Left renal pelvis (tissue), 4 donors: ENCODE measurements around the gene ATP6V0C. TPM values are rescaled to one million over a fixed set of nuclear protein-coding genes. Genes with fewer than 3 reads are reported as not detected.

Source experiments
- DNase-seq, 4 donors: peaks; one replicate each; pipeline ENCODE4 v3.0.0-alpha.2; 2013; ENCODE audit warnings: low read depth in 4 of 4, low spot score in 3 of 4
- polyA plus RNA-seq, 4 donors: library from polyadenylated mRNA; unstranded; fragments of 120-200 nt; gene quantifications; one replicate each; pipeline ENCODE4 v1.2.1, GENCODE V29; 2013; ENCODE audit not compliant: insufficient read length in 4 of 4

ATP6V0C gene
- polyA plus RNA-seq, 4 donors, result 127 to 274 (median 170) TPM

GRCh38 chr16:2507052-2507659, 6.6 kb upstream of the ATP6V0C start:
- no peak for DNase-seq

DNA sequence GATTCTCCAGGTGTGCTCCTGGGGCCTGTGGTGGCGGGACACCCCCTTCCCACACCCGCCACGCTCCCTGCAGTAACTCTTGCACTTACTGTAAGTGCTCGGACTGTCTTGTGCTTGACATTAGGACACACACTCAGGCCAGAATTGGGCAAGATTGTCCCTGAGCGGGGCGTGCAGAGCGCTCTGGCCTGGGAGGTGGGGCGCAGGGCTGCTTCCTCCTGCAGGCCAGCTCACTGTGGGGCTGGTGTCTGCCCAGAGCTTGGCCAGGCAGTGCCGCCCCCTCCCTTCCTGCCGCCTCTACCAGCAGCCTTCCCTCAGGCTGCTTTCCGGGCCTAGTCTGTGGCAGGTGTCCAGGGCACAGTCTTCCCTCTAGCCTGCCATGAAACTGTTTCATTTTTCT, 6.1 kb upstream of the ATP6V0C start:
- no peak for DNase-seq

- DNase-seq, result no peak
Observed at GRCh38 chr16:2508722-2509400, 4.9 kb upstream of the ATP6V0C start.

- no peak for DNase-seq
Observed at GRCh38 chr16:2511128-2511800, 2.5 kb upstream of the ATP6V0C start.

DNA sequence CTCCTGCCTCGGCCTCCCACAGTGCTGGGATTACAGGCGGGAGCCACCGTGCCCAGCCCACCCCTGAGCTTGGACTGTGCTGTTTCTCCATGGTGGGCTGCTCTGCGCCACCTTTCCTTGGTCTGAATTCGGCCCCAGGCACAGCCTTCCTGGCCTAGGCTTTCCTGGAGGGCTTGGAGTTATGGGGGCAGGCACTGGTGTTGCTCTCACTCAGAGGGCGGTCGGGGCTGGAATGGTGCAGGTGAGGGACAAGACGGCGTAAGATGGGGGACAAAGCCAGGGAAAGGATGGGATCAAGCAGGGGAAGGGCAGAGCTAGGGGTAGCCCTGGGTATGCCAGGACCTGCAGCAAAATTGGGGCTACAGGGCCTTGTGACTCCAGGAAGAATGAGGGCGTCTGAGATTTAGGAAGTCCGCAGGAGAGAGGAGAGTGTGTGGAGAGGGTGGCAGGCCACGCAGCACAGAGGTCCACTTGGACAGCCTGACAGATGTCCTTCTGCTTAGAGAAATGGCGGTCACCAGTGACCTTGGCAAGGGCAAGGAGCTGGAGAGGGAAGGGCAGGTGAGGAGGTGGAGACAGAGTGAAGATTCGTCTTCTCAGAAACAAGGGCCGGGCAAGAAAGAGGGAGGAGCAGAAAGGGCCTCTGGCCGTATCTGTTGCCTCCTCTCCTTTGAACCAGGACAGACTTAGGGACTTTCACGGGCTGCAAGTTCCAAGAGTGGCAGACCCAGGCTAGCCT, 1.6 kb upstream of the ATP6V0C start:
- DNase-seq, result no peak

GRCh38 chr16:2512735-2513404, 882 bp upstream of the ATP6V0C start:
- DNase-seq, result no peak

DNA sequence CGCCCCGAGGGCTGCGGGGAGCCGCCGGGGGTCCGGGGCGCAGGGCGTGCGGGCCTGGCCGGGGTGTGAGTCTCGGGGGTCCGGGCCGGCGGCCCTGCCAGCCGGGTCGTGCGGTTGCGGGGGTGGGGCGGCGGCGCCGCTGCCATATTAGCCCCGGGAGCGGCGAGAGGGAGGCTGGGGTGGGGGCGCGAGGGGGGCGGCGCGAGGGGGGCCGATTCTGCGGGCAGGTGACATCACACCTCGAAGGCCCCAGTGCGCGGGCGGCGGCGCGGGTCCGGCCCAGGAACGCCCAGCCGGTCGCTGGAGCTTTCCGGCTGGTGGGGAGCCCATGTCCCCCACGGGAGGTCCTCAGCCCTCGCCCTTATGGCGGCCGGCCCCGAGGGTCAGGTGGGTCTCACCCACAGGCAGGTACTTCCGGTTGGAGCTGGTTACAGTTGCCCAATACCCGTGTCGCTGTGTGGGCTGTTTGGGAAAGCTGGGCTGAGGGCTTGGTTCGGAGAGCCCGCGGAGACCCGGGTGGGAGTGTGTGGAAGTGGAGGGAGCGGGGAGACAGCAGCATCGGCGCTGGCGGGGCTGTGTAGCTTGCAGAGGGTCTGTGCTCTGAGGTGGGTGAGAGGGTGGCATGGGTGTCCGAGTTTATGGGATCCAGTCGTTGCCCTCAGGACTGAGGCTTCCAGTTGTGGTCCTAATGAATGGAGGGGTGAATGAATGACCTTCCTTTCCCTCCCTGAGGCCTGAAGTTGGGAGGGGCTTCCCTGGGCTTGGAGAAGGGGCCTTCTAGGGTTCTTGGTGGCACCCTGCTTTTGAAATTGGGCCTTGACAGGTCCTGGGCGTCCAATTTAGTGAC, 804 bp downstream of the ATP6V0C start:
- DNase-seq, result no peak

DNA sequence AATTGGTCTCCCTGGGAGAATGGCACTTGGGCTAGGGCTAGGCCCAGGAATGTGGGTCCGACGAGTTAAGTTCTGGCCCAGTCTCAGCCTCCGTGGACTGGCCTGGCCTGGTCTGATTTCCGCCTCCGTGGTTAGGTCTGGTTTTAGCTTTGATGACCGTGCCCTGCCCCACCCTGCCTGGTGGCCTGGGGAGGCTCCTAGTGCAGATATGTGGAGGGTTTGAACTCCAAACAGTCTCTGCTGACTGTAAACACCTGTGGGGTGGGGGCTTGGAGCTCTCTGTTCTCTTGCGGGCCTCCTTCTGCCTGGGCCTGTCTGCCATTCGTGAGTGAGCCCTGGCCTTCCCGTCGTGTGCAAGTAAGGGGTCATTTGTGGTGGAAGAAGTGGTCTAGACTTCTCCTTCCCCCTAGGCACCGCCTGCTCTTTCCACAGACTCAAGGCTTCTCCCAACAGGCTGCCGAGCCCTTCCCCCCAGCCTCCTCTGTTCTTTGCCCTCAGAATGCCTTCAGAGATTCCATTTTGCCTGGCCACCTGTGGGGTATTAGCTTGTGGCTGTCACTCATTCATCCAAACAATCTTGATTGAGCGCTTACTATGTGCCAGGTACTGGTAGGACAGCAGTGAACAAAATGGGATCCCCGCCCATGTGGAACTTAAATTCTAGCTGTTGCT, 1.6 kb downstream of the ATP6V0C start:
- no peak for DNase-seq

DNA sequence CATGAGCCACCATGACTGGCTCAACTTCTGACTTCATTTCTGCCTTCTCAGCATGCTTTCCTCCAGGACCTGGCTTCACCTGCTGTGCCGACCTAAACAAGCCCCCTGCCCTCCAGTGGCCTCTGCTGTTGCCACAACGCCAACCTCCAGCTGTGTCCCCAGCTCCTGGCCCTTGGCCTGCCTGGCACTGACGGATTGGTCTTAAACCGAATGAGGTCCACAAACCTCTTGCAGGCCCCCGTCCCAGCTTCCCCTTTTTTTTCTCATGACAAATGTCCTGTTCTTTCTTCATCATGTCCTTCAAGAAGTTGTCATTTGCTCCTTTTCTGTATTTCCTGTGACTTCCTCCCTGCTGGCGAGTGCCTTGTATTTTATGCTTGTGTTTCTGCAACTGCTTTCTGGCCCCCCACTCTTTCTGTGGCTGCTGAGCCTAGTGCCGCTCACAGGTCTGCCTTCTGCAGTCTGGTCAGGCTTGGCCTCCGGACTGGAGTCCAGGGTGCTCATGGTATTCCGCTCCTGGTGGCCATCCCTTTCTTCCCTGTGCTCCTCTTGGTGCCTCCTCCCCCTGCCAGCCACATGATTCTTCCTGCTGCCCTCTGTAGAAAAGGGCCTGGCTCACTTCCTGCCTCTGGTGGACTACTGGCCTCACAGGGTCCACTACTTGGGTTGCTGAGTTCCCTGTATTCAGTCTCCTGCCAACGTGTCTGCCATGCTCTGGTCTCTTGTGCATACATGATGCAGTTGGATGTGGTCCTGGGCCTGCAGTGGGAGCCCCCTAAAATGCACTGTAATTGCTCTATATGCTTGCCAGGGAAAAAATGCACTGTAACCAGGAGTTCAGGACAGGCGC, 2.9 kb downstream of the ATP6V0C start:
- DNase-seq, result no peak

DNA sequence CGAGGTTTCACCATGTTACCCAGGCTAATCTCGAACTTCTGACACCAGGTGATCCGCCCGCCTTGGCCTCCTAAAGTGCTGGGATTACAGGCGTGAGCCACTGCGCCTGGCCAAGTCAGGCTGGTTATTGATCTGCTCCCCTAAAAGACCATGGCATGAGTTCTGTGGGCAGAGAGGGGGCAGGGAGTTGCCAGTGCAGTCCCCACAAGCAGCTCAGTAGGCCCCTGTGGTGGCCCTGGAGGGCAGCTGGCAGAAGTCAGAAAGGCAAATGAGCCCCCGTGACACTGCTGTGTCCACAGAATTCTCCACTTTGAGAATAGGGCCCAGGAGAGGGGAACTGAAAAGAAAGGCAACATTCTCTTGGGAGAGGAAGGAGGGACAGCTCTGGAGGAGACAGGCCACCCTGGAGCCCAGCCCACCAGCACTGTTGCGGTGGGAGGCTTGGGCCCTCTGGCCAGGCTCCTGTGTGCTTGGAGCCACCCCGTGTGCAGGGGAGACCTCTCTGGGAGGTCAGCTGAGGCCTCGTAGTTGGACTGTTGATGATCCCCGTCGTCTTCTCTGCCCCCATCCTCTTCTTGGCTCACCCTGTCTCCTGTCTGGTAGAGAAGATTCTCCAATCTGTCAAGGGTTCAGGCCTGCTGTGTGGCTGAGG, 4.3 kb downstream of the ATP6V0C start:
- no peak for DNase-seq

GRCh38 chr16:2518823-2519710, 5.3 kb downstream of the ATP6V0C start:
- DNase-seq, result no peak

DNA sequence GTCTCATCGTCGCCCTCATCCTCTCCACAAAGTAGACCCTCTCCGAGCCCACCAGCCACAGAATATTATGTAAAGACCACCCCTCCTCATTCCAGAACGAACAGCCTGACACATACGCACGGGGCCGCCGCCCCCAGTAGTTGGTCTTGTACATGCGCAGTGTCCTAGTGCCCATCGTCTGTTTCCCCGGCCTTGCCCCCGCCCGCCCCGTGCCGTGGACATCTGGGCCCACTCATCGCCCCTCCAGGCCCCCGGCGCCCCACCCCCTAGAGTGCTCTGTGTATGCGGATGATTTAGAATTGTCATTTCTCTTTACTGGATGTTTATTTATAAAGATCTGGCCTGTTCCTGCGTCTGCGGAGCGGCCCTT, 5.9 kb downstream of the ATP6V0C start:
- no peak for DNase-seq

- peak in 3 of 4 donors; percentile 73 to 76 (median 73) for DNase-seq
Observed at GRCh38 chr16:2520097-2520783, 6.5 kb downstream of the ATP6V0C start, which contains the start of gene AMDHD2. Gene AMDHD2, plus strand, starts transcription at chr16:2520371. Its CDS starts 88 bp downstream, at chr16:2520459.

DNA sequence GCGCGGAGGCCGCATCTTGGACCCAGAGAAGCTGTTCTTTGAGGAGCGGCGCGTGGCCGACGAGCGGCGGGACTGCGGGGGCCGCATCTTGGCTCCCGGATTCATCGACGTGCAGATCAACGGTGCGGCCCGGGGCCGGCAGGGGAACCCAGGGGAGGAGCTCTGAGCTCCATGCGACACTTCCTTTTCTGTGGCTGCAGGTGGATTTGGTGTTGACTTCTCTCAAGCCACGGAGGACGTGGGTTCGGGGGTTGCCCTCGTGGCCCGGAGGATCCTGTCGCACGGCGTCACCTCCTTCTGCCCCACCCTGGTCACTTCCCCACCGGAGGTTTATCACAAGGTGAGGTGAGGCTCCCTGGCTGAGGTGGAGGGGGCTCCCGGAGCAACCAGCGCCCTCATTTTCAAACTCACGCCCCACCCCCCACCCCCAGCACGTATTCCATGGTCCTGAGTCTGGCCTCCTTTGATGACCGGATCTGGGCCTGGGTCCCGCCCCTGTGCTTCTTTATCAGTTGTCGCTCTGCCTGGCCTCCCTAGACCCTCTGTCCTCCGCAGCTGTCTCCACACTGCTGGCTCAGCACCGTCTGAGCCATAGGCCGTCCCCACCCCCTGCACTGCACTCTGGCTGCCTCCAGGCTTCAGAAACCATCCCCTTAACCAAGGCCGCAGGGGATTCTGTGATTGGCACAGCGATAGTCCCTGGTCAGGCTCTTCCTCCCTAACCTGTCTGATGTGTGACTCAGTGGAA, 7.2 kb downstream of the ATP6V0C start:
- no peak for DNase-seq

GRCh38 chr16:2523801-2524231, 10.1 kb downstream of the ATP6V0C start:
- no peak for DNase-seq
